ENCODE measurements around the gene ANKS1B. TPM values are rescaled to one million over a fixed set of nuclear protein-coding genes. Genes with fewer than 3 reads are reported as not detected.

ANKS1B gene
- total and polyA plus RNA-seq, 10 of the 15 experiments (the other 5 are each of a cell fraction or from before 2014, with no cell fraction given), result 0.16 to 1.3 (median 0.82) TPM; not detected in 7

DNA sequence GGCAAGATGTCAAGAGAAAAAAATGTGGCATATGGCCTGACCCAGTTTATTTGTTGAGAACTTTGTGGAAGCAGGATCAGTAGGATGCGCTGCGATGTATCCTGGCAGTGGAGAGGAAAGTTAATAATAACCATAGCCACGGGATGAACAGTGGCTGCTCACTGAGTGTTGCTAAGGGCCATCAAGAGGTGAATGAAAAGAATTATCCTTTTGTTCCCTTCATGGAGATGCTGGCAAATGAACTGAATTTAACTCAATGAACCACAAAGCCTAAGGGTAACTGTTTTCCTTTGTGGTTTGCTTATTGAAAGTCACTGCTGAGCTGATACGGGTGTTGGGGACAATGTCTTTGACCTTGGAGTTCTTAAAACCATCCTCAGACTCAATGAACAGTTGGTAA, 863.2 kb downstream of the ANKS1B start:
- Histone ChIP-seq H3K79me2 (ENCODE audit: control insufficient read depth, insufficient read depth, low read length) (no peaks in the 10 kb centered on the region), H3K27ac (ENCODE audit: control insufficient read depth, insufficient read depth) (no peak overlapping the region), H3K4me3 (no peak overlapping the region), H3K27me3 (replicated peaks in 1 of 2; ENCODE audit: control insufficient read depth in 2 of 2, insufficient read depth in 2 of 2, low read length in 1 of 2) (no peaks in the 10 kb centered on the region; a peak in 1 of 4 replicates), H3K4me2 (ENCODE audit: control insufficient read depth, insufficient read depth) (no peak overlapping the region), H2AFZ (ENCODE audit: control insufficient read depth, low read depth, low read length) (no peak overlapping the region), H3K9ac (ENCODE audit: control insufficient read depth, insufficient read depth, low read length) (no peak overlapping the region), H3K36me3 (ENCODE audit: control insufficient read depth in 2 of 2, insufficient read depth in 2 of 2, low read length in 1 of 2) (no peaks in the 10 kb centered on the region), H3K4me1 (ENCODE audit: control insufficient read depth, insufficient read depth, low read length) (no peaks in the 10 kb centered on the region), H4K20me1 (ENCODE audit: control insufficient read depth, insufficient read depth) (no peaks in the 10 kb centered on the region), H3K9me3 (replicated peaks; ENCODE audit: control insufficient read depth, insufficient read depth, low read length) (no peaks in the 10 kb centered on the region)
- DNase-seq (ENCODE audit: low read depth, low spot score) (no peak), ATAC-seq (no peak), FAIRE-seq (no peak)
- ChIA-PET SMC1A (ENCODE audit: uncharacterized antibody, unreplicated experiment) (interaction anchor here (0.8 kb wide), 1 partner anchor 17 kb away, joined by 3 read pairs; no protein-coding TSS in a partner anchor), POLR2A (no interaction called here), CTCF (no interaction called here), RAD21 (ENCODE audit: unreplicated experiment) (no interaction called here)
- WGBS (ENCODE audit: insufficient coverage, insufficient replicate concordance, low lambda C conversion rate, missing lambda C conversion rate), result 59% methylated on average over 4 of the region's 4 CpGs
- intact Hi-C loops (cut with micrococcal nuclease; ENCODE audit: unreplicated experiment) (no loop called here), in situ Hi-C loops (cut with MboI) (no loop called here)
- no TSS peak for BruUV-seq (replicated peaks)
- TF ChIP-seq ATF7 (IDR thresholded peaks at IDR 0.05; ENCODE audit: low read depth), result no peak
- TF ChIP-seq, protein P1, sequence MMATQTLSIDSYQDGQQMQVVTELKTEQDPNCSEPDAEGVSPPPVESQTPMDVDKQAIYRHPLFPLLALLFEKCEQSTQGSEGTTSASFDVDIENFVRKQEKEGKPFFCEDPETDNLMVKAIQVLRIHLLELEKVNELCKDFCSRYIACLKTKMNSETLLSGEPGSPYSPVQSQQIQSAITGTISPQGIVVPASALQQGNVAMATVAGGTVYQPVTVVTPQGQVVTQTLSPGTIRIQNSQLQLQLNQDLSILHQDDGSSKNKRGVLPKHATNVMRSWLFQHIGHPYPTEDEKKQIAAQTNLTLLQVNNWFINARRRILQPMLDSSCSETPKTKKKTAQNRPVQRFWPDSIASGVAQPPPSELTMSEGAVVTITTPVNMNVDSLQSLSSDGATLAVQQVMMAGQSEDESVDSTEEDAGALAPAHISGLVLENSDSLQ (IDR thresholded peaks at IDR 0.05), result no peak
- no peak for TF ChIP-seq PAX8 (IDR thresholded peaks at IDR 0.05)
- no peak for TF ChIP-seq NRF1 (conservative IDR thresholded peaks at IDR 0.05; ENCODE audit: low read depth, low read length)
- TF ChIP-seq, protein P2, sequence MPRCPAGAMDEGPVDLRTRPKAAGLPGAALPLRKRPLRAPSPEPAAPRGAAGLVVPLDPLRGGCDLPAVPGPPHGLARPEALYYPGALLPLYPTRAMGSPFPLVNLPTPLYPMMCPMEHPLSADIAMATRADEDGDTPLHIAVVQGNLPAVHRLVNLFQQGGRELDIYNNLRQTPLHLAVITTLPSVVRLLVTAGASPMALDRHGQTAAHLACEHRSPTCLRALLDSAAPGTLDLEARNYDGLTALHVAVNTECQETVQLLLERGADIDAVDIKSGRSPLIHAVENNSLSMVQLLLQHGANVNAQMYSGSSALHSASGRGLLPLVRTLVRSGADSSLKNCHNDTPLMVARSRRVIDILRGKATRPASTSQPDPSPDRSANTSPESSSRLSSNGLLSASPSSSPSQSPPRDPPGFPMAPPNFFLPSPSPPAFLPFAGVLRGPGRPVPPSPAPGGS (IDR thresholded peaks at IDR 0.05; ENCODE audit: borderline replicate concordance, insufficient read depth, low read depth, low read length, poor library complexity, severe bottlenecking), result no peak
- no peak for TF ChIP-seq ZNF24 (IDR thresholded peaks at IDR 0.05)
- TF ChIP-seq RBBP5 (conservative IDR thresholded peaks at IDR 0.05), result no peak
- TF ChIP-seq, protein P3, sequence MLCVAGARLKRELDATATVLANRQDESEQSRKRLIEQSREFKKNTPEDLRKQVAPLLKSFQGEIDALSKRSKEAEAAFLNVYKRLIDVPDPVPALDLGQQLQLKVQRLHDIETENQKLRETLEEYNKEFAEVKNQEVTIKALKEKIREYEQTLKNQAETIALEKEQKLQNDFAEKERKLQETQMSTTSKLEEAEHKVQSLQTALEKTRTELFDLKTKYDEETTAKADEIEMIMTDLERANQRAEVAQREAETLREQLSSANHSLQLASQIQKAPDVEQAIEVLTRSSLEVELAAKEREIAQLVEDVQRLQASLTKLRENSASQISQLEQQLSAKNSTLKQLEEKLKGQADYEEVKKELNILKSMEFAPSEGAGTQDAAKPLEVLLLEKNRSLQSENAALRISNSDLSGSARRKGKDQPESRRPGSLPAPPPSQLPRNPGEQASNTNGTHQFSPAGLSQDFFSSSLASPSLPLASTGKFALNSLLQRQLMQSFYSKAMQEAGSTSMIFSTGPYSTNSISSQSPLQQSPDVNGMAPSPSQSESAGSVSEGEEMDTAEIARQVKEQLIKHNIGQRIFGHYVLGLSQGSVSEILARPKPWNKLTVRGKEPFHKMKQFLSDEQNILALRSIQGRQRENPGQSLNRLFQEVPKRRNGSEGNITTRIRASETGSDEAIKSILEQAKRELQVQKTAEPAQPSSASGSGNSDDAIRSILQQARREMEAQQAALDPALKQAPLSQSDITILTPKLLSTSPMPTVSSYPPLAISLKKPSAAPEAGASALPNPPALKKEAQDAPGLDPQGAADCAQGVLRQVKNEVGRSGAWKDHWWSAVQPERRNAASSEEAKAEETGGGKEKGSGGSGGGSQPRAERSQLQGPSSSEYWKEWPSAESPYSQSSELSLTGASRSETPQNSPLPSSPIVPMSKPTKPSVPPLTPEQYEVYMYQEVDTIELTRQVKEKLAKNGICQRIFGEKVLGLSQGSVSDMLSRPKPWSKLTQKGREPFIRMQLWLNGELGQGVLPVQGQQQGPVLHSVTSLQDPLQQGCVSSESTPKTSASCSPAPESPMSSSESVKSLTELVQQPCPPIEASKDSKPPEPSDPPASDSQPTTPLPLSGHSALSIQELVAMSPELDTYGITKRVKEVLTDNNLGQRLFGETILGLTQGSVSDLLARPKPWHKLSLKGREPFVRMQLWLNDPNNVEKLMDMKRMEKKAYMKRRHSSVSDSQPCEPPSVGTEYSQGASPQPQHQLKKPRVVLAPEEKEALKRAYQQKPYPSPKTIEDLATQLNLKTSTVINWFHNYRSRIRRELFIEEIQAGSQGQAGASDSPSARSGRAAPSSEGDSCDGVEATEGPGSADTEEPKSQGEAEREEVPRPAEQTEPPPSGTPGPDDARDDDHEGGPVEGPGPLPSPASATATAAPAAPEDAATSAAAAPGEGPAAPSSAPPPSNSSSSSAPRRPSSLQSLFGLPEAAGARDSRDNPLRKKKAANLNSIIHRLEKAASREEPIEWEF (IDR thresholded peaks at IDR 0.05; ENCODE audit: insufficient replicate concordance, low read depth, low read length), result no peak
- TF ChIP-seq YBX1 (IDR thresholded peaks at IDR 0.05), result no peak
- TF ChIP-seq ESRRA (IDR thresholded peaks at IDR 0.05; ENCODE audit: low read length), result no peak
- TF ChIP-seq CBX5 (IDR thresholded peaks at IDR 0.05; ENCODE audit: low read depth), result no peak
- TF ChIP-seq HDGF (IDR thresholded peaks at IDR 0.05), result no peak
- TF ChIP-seq, protein P4, sequence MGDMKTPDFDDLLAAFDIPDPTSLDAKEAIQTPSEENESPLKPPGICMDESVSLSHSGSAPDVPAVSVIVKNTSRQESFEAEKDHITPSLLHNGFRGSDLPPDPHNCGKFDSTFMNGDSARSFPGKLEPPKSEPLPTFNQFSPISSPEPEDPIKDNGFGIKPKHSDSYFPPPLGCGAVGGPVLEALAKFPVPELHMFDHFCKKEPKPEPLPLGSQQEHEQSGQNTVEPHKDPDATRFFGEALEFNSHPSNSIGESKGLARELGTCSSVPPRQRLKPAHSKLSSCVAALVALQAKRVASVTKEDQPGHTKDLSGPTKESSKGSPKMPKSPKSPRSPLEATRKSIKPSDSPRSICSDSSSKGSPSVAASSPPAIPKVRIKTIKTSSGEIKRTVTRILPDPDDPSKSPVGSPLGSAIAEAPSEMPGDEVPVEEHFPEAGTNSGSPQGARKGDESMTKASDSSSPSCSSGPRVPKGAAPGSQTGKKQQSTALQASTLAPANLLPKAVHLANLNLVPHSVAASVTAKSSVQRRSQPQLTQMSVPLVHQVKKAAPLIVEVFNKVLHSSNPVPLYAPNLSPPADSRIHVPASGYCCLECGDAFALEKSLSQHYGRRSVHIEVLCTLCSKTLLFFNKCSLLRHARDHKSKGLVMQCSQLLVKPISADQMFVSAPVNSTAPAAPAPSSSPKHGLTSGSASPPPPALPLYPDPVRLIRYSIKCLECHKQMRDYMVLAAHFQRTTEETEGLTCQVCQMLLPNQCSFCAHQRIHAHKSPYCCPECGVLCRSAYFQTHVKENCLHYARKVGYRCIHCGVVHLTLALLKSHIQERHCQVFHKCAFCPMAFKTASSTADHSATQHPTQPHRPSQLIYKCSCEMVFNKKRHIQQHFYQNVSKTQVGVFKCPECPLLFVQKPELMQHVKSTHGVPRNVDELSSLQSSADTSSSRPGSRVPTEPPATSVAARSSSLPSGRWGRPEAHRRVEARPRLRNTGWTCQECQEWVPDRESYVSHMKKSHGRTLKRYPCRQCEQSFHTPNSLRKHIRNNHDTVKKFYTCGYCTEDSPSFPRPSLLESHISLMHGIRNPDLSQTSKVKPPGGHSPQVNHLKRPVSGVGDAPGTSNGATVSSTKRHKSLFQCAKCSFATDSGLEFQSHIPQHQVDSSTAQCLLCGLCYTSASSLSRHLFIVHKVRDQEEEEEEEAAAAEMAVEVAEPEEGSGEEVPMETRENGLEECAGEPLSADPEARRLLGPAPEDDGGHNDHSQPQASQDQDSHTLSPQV (IDR thresholded peaks at IDR 0.05), result no peak
- no peak for TF ChIP-seq SMC3 (IDR thresholded peaks at IDR 0.05; ENCODE audit: borderline replicate concordance, low read length)
